CD4-positive, alpha-beta T cell treated with Interleukin-4 for 1 hour (primary cell): ENCODE measurements around the gene SYT14.
"Not testable (repeated sequence)": the region's sequence is repeated elsewhere in the genome, so short reads cannot be mapped to it uniquely, and the experiment has no call there.

Experiments used
- DNase-seq, 2 donors: peaks; one replicate each; pipeline ENCODE4 v3.0.0-alpha.2; 2020 to 2022

SYT14 gene

GRCh38 chr1:210124736-210125135, 186.7 kb downstream of the SYT14 start:
- DNase-seq, result no peak

- DNase-seq, result no peak
Measured at GRCh38 chr1:210125143-210125542, 187.1 kb downstream of the SYT14 start.

- no peak for DNase-seq
Measured at GRCh38 chr1:210129092-210129491, 191.1 kb downstream of the SYT14 start.

- DNase-seq, result no peak
Measured at GRCh38 chr1:210129759-210130158, 191.7 kb downstream of the SYT14 start.

GRCh38 chr1:210132582-210132981, 194.6 kb downstream of the SYT14 start:
- no peak for DNase-seq

GRCh38 chr1:210143465-210144062, 205.5 kb downstream of the SYT14 start:
- peak in 1 of 2 donors; percentile 29 for DNase-seq

- no peak for DNase-seq
Measured at GRCh38 chr1:210144736-210145135, 206.7 kb downstream of the SYT14 start.

GRCh38 chr1:210151052-210151672, 213.1 kb downstream of the SYT14 start:
- DNase-seq, result no peak

- no peak for DNase-seq
Measured at GRCh38 chr1:210159211-210159610, 221.2 kb downstream of the SYT14 start.

GRCh38 chr1:210170220-210170619, 232.2 kb downstream of the SYT14 start:
- no peak for DNase-seq

GRCh38 chr1:210174133-210174532, 236.1 kb downstream of the SYT14 start:
- DNase-seq, result no peak

- no peak for DNase-seq
Measured at GRCh38 chr1:210185063-210185462, 247.0 kb downstream of the SYT14 start.

GRCh38 chr1:210187849-210188606, 250.0 kb downstream of the SYT14 start:
- DNase-seq, result not testable (repeated sequence)

- DNase-seq, result no peak
Measured at GRCh38 chr1:210189426-210189825, 251.4 kb downstream of the SYT14 start.

- DNase-seq, result no peak
Measured at GRCh38 chr1:210195635-210196160, 257.7 kb downstream of the SYT14 start.

GRCh38 chr1:210196266-210196665, 258.2 kb downstream of the SYT14 start:
- DNase-seq, result not testable (repeated sequence)

GRCh38 chr1:210198840-210199239, 260.8 kb downstream of the SYT14 start:
- DNase-seq, result no peak

GRCh38 chr1:210200124-210200736, 262.2 kb downstream of the SYT14 start:
- DNase-seq, result no peak

- no peak for DNase-seq
Measured at GRCh38 chr1:210201681-210202080, 263.7 kb downstream of the SYT14 start.

- DNase-seq, result no peak
Measured at GRCh38 chr1:210207597-210208450, 269.8 kb downstream of the SYT14 start.

- no peak for DNase-seq
Measured at GRCh38 chr1:210213335-210213734, 275.3 kb downstream of the SYT14 start.
